GM18519 (cell line): ENCODE measurements around the gene GNAI1.
A peak's percentile ranks its signal among the peaks of the same experiment; 100 is the strongest.

Experiments used
- ATAC-seq: cut with Tn5 transposase; IDR thresholded peaks from one replicate; pipeline ENCODE4 v1.9.1; 2021; ENCODE audit warnings: mild to moderate bottlenecking, moderate library complexity; ENCODE audit not compliant: unreplicated experiment, low FRiP score

The GNAI1 gene

DNA sequence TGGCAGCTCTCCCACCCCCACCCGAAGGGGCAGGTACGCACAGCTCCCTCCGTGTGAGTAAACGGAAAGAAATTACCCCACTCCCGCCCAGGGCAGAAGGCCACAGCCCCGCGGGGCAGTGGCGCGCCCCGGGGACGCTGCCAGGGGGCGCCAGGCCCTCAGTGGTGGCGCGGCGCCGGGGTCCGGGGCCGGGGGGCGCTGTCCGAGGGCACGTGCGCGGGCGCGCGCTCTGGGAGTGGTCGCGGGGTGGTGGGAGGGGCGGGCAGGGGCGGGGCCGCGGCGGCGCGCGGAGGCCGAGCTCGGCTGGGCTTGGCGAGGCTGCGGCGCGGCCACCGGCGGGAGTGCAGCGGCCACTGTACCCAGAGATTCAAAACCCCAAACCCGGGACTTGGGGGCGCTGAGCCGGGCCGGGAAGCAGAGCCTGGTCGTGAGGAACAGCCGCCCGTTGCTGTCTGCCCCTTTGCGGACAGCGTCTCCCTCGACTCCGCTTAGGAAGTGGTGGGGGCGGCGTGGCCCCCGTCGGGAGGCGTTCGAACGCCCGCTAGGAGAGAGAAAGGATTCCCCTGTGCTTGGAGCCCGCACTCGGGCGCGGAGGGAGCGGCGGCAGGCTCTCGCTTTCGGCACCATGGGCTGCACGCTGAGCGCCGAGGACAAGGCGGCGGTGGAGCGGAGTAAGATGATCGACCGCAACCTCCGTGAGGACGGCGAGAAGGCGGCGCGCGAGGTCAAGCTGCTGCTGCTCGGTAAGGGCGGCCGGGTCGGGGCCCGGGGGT lies at the start of gene GNAI1:
GNAI1 (plus strand) TSS at position 296 of the 773 bp plus-strand sequence; CDS start at position 626, 330 bp downstream.
- no peak for ATAC-seq

DNA sequence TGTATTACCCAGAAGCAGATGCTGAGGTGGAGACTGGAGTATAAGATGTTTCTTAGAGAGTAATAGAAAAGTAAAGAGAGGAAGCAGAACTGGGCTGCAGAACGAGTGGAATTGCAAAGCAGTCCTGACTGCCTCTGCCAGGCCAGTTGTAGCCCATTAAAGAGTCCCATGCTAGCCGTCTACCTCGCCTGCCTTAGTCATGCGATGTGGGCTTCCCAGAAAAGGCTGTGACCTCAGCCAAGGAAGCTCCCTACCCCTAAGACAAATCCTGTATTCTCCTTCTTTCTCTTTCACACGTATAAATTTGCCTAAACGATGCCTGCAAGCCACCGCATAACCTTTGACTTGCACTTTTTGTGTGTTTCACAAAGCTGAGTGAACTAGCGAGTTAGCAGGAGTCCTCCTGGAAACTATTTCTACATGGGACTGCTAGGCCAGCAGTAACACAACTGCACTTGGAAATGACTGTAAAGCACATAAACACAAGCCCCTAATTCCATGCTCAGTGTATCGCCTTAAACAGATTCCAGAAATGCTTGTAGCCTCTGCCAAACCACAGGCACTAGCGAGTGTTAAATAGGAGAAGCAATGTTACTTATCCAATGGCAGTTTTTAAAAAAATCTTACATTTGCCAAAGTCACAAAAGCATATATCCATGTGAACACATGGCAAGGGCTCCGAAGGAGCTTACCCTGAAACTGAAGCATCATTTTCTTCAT lies 47.4 kb upstream of the GNAI1 start:
- ATAC-seq: no peak

DNA sequence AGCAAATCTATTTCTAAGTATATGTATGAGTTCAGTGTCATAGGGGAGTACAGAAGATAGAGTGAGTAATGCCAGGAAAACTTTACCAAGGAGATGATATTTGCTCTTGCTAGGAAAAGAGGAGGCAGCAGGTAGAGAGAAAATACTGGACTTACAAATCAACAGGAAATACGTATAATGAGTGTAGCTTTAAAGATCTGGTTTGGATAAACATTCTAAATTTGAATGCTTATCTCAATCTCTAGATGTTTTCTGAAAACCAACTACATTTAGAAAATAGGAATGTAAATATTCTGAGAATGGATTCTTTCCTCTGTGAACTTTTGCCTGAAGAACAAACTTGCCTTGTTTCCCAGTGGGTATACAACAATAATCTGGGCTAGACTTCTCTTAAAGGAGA lies 46.9 kb upstream of the GNAI1 start:
- ATAC-seq: no peak

- no peak for ATAC-seq
These were observed 45.9 kb upstream of the GNAI1 start for GRCh38 chr7:80088705-80089104.

DNA sequence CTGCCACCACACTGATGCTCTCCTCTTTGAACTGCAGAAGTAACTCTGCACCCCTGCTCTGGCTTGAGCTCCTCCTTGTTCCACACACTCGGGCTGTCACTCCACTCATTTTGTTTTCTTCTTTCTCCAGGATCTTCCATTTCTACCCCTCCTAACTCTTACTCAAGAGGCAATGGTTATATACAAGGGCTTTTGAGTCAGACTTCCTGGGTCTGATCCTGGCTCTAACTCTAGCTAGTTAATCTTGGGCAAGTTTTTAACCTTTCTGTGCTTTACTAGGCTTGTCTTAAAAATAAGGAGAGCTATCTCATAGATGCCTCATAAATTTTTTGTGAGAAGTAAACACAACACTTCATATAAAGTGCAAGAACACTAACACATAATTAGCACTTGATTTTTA lies 45.3 kb upstream of the GNAI1 start:
- no peak for ATAC-seq

- ATAC-seq: no peak
These were observed 41.3 kb upstream of the GNAI1 start for GRCh38 chr7:80093349-80093748.

DNA sequence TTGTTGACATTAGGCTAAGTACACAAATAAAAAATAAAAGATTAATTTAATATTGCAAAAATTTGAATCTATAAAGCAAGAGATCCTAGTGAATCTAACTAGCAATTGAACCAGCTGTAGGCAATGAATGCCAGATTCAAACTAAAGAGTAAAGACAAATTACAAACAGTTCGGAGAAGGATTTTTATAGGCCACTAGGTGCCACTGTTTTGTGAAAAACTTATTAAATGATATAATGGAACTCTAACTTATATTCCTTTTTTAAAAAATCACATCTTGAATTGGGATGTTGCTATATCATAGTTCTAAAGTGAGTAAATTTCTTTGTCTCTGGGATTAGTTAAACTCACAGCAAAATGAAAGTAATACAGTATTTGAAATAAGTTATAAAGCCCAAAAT lies 39.1 kb upstream of the GNAI1 start:
- ATAC-seq: no peak

DNA sequence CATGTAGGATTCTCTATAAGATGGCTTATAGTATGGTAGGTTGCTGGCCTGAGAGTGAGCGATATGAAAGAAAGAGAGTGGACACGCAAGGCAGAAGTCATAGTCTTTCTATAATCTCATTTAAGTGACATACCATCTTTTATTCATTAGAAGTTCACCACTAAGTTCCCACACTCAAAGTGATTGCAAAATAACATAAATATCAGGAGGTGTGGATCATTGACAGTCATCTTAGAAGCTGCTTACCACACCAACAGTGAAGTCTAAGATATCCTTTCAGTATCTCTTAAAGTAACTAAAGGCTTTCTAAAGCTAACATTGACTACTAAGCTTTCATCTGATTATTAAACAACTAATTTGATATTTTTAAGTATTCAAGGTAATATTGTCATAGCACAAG lies 36.9 kb upstream of the GNAI1 start:
- ATAC-seq: no peak

DNA sequence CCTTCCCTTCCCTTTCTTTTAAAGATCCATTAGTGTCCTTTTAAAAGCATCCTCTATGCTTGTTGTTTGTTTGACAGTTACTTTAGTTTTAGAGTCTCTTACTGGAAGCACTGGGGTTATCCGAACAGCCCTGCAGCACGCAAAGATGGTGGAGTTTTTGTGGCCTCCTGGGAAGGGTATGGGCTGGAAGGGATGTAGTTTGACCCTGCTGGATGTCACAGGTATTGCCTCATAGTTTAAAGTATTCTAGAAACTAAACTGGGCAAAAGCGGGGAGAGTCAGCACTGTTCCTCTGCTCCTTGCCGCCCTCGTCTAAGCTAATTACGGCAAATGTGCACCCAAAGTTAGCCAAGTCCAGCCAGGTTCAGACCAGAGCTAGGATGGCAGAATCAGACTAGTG lies 35.8 kb upstream of the GNAI1 start:
- ATAC-seq: peak; percentile 76

- ATAC-seq: no peak
These were observed 34.4 kb upstream of the GNAI1 start for GRCh38 chr7:80100254-80100653.

GRCh38 chr7:80105701-80106408 lies 28.8 kb upstream of the GNAI1 start:
- ATAC-seq: no peak

DNA sequence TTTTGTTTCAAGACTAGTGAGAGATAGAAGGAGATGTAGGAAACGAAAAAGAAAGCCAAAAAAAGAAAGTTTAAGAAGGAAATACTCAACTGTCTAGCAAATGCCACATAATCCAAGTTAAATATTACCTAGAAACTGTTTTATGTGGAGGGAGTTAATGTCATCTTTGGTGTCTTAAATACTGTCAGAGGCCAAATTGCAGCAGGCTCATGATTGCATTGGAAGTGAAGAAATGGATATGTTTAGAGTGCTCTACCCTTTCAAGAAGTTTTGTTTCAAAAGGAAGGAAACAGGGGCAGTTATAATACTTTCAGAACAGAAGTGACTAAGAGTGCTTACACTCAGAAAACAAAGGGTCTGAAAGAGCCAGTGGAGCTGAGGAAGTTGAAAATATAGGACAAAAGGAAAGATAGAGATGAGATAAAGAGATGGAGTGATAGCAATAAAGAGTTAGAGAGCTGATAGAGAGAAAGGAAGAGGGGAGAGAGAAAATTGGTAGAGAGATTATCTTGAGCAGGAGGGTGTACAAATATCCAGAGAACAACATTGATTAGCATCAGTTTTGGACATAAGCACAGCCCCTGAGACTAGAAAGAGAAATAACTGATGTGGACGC lies 28.0 kb upstream of the GNAI1 start:
- no peak for ATAC-seq

- no peak for ATAC-seq
These were observed 27.4 kb upstream of the GNAI1 start for GRCh38 chr7:80107278-80107677.

GRCh38 chr7:80110376-80110775 lies 24.3 kb upstream of the GNAI1 start:
- ATAC-seq: no peak

DNA sequence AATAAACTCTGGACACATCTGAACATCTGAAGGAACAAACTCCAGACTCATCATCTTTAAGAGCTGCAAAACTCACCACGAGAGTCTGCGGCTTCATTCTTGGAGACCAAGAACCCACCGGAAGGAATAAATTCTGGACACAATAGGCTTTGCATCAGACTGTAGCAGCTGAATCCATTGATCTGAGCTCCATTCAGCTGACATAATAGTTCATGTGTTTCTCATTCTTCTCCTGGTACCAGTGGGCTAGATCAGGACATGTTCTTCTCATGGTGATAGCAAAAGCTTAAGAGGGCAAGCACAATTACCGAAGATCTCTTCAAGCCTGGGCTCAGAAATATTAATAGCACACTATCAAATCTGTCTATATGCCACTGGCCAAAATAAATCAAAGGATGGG lies 20.5 kb upstream of the GNAI1 start:
- no peak for ATAC-seq

- ATAC-seq: no peak
These were observed 9.9 kb upstream of the GNAI1 start for GRCh38 chr7:80124526-80125264.

- ATAC-seq: no peak
These were observed 7.0 kb upstream of the GNAI1 start for GRCh38 chr7:80127412-80128160.

- no peak for ATAC-seq
These were observed 5.7 kb upstream of the GNAI1 start for GRCh38 chr7:80128918-80129317.

DNA sequence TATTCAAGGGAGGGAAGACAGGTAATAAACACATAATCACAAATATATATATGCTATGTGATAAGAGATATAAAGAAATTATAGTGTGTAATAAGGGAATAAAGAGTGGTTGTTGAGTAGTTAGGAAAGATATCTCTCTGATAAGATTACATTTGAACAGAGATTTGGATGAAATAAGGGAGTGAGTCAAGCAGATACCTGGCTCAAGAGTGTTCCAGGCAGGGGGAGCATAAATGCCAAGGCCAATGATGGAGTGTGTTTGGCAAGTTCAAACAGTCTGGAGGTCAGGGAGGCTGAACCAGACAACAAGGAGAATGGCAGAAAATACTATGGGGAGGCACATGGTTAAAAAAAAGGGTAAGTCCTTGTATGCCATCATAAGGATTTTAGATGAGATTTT lies 4.8 kb upstream of the GNAI1 start:
- no peak for ATAC-seq
